GM18519 (cell line): ENCODE measurements around the gene CXXC5.

ENCODE experiments used
- ATAC-seq: cut with Tn5 transposase; IDR thresholded peaks from one replicate; pipeline ENCODE4 v1.9.1; 2021; ENCODE audit warnings: mild to moderate bottlenecking, moderate library complexity; ENCODE audit not compliant: unreplicated experiment, low FRiP score

The CXXC5 gene

GRCh38 chr5:139690803-139691629 is 42.9 kb downstream of the CXXC5 start:
- ATAC-seq, result no peak

DNA sequence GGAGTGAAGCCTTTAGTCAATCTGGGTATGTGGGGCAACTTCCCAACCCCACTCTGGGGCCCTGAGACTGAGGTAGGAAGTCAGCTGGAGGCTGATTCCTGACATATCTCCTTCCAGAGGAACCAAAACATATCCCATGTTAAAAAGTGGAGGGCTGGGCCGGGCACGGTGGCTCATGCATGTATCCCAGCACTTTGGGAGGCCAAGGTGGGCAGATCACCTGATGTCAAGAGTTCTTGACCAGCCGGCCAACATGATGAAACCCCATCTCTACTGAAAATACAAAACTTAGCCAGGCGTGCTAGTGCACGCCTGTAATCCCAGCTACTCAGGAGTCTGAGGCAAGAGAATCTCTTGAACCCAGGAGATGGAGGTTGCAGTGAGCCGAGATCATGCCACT is 44.0 kb downstream of the CXXC5 start:
- no peak for ATAC-seq

- ATAC-seq, result no peak
Observed at GRCh38 chr5:139692679-139693308, 44.6 kb downstream of the CXXC5 start.

GRCh38 chr5:139693676-139694364 is 45.7 kb downstream of the CXXC5 start:
- ATAC-seq, result no peak

DNA sequence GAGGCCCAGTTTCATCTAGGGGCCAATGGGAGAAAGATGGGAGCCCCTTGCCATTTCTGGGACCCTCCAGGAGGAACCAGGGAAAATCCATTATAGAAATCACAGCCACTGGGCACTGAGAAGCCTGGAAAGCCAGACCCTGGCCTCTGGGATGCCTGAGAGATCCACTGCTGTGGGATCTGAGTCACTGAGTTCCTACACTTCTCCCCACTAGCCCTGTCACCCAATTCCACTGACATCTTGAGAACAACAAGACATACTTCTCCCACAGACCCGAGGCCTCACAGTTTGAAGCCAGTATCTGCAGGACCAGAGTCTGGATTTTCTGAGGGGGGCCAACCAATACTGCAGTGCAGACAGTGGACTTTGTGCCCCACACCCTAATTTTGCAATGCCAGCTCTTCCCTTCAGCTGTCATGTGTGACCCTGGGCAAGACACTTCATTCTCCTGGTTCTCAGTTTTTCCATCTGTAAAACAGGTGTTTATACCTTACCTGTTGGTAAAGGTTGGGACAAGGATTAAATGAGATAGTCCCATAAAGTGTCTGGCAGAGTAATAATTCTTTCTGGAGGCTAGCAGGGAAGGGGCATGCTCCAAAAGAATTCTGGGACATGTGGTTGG is 46.5 kb downstream of the CXXC5 start:
- no peak for ATAC-seq

GRCh38 chr5:139695178-139695573 is 47.0 kb downstream of the CXXC5 start:
- no peak for ATAC-seq

DNA sequence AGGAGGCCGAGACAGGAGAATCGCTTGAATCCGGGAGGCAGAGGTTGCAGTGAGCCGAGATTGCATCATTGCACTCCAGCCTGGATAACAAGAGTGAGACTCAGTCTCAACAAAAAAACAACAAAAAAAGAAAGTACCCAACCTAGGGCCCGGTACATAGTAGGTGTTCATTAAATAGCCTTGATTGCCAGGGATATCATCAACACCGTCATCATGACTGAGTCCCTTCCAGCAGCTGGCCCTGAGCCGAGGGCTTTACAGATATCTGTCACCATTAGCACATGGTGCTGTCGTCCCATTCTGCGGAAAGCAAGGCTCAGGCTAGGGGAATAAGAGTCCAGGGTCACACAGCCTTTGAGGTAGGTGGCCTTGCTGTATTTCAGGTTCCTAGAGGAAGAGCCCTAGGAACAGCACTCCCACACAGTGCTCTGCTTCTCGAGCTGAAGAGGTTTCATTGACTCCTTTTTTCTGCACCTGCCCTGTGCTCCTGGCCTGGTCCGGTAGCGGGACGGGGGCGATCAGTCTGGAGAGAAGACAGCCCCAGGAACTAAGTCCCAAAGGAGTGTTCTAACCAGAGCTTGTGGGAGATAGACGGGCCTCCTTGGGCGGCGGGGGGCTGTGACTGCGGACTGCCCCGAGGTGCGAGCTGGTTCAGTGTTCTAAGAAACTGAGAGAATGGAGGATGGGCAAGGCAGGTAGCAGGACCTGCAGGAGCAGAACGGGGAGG is 48.2 kb downstream of the CXXC5 start:
- no peak for ATAC-seq

GRCh38 chr5:139696894-139697658 is 48.9 kb downstream of the CXXC5 start:
- ATAC-seq, result no peak

DNA sequence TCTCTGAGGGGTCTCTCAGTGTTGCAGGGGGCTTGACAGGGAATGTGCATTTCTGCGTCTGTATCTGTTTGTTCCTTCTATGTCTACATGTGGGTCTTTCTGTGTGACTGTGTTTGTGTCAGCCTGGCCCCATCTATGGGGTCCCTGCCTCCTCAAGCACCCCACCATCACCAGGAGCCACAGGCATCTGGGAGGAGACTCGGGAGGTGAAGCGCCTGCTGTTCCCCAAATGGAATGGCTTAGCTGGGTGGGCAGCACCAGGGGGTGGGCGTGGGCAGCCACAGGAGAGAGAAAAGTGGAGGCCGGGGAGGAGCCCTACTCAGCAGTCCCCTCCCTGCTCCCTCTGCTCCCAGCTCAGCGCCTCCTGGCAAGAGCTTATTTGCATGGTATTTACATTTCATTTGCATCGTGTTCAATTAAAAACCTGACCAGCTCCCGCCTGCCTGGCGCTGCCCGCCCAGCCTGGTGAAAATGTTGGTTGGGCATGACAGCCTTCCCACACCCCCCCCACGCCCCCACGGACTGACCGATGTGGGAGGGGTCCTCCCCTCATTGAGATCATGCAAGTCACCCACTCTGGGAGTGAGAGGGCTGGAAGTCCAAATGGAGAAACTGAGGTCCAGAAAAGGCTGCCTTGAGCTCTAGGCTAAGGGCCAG is 50.5 kb downstream of the CXXC5 start:
- ATAC-seq, result no peak

- no peak for ATAC-seq
Observed at GRCh38 chr5:139699351-139699750, 51.2 kb downstream of the CXXC5 start.

DNA sequence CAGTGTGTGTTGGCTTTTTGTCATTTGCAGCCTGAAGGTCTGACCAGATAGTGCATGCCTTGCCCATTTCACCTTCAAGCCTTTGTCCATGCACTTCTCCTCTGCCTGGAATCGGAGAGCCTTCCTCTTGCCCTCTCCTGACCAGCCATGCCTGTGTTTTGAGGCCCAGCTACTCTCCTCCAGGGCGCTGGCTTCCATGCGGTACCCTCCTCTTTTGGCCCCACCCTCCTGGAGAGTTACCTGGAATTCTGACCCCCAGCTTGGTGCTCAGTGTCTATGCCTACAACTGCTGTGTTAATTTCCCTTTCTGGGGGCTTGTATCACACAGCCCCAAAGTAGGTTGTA is 52.5 kb downstream of the CXXC5 start:
- no peak for ATAC-seq

GRCh38 chr5:139701056-139701741 is 53.0 kb downstream of the CXXC5 start:
- ATAC-seq, result no peak

DNA sequence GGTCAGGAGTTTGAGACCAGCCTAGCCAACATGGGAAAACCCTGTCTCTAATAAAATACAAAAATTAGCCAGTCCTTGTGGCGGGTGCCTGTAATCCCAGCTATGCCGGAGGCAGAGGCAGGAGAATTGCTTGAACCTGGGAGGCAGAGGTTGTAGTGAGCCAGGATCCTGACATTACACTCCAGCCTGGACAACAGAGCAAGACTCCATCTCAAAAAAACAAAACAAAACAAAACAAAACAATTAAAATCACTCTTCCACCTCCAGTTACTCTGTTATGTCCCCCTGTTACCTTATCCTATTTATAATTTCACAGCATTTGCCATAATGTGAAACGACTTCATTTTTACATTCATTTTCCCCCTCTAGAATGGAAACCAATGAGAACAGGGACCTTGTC is 54.4 kb downstream of the CXXC5 start:
- ATAC-seq, result no peak

DNA sequence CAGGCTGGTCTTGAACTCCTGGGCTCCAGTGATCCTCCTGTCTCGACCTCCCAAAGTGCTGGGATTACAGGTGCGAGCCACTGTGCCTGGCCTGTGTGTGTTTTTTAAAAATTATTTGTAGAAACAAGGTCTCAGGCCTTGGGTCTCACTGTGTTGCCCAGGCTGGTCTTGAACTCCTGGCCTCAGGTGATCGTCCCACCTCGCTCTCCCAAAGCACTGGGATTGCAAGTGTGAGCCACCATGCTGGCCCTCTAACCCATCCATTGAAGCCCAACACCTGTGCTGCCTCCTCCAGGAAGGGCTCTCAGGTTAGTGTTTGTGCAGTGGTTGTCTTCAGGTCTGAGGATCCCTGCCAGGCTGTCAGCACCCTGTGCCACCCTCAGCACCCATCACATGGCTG is 56.6 kb downstream of the CXXC5 start:
- no peak for ATAC-seq

DNA sequence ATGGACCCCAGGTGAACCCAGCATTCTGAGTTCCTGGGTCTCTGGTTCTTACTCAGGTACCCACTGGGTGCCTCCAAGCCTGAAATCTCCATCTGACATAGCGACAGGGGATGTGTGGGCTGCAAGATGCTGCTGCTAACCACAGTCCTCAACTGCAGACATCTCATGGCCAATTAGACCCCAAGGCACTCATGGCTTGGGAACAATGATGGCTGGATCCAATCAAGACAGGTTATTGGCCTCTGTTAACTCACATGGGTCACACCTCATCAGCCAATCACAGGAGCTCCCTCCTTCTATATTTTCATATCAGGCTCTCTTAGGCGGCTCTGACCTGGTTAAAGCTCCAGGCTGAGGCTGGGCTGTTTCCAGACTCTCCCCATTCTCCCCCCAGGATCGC is 57.0 kb downstream of the CXXC5 start:
- no peak for ATAC-seq

- ATAC-seq, result no peak
Observed at GRCh38 chr5:139705655-139706587, 57.8 kb downstream of the CXXC5 start.

- ATAC-seq, result no peak
Observed at GRCh38 chr5:139707445-139708003, 59.4 kb downstream of the CXXC5 start.
